ENCODE data around the gene TBC1D16. TPM values are rescaled to one million over a fixed set of nuclear protein-coding genes. Genes with fewer than 3 reads are reported as not detected.

TBC1D16 gene
- total RNA-seq, 1 experiment from 2014 or later = 85.8 TPM

DNA sequence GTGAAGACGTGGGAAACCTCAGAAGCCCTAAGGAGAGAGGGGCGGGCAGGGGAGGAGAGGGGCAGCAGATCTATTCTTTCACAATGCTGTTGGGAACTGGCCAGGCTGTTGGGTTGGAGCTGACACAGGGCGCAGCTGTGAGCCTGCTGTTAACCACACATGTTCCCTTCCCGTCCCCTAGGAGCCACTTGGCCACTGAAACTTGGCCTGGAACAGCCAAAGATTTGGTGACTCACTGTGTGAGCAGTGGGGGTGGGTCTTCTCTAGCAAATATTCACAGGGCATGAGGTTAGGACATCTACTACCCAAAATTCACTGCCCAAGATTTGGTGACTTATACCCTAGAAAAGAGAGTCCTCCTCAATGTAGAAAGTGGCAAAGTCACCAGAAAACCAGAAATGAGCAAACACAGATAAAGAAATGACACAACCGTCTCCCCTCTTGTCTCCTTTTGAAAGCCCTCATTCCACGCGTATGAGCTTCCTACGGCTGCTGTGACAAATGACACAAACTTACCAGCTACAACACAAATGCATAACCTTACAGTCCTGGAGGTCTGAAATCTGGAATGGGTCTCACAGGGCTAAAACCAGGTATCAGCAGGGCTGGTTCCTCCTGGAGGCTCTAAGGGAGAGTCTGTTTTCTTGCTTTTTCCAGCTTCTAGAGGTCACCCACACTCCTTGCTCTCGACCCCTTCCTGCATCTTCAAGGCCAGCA, 6.3 kb downstream of the TBC1D16 start:
- H2BK12ac ChIP-seq (ENCODE audit: insufficient read length, low read depth, low read length) = no peak overlapping the region
- H4K91ac ChIP-seq (ENCODE audit: insufficient read length, low read depth, low read length) = no peak overlapping the region
- Mint-ChIP-seq H3K4me1 (peaks cover 40 to 45% of the 10 kb centered on the region in 2 experiments), H3K4me3 (no peak overlapping the region), H3K27ac (peak overlapping the region; percentile 1 to 77 (median 35); a peak in 4 of 7 replicates), H3K36me3 (ENCODE audit: insufficient read depth in 1 of 3, low read depth in 3 of 3) (peaks cover 3 to 15% (median 7%) of the 10 kb centered on the region in 3 experiments; a peak in 5 of 7 replicates), H3K27me3 (ENCODE audit: low read depth) (no peaks in the 10 kb centered on the region), H3K9me3 (peaks cover 0 to 2% of the 10 kb centered on the region in 2 experiments; a peak in 1 of 5 replicates)
- no peak overlapping the region for H4K8ac ChIP-seq (replicated peaks; ENCODE audit: insufficient read length, low read depth, low read length)
- H3K4me1 ChIP-seq (ENCODE audit: insufficient read depth, low read length) = peaks cover 3% of the 10 kb centered on the region; the same call in 1 of the 2 replicates
- no peak overlapping the region for H3K27ac ChIP-seq (ENCODE audit: insufficient read length, low read depth, low read length)
- no peak overlapping the region for H3K18ac ChIP-seq (ENCODE audit: insufficient read length, low read depth, low read length)
- TF ChIP-seq CTCF (conservative IDR thresholded peaks at IDR 0.05) = no peak
- H3K79me1 ChIP-seq (ENCODE audit: insufficient read depth, low read depth, low read length, poor library complexity, severe bottlenecking) = peaks cover 7% of the 10 kb centered on the region
- no peak overlapping the region for H2AK5ac ChIP-seq (ENCODE audit: insufficient read length, low read length)
- H3K79me2 ChIP-seq (ENCODE audit: insufficient read depth, low read length) = peaks cover 48% of the 10 kb centered on the region; the same call in 1 of the 2 replicates
- H2BK5ac ChIP-seq (ENCODE audit: insufficient read length, low read length) = no peak overlapping the region
- no peak overlapping the region for H2BK120ac ChIP-seq (ENCODE audit: low read depth, low read length, poor library complexity, severe bottlenecking)
- H4K5ac ChIP-seq (ENCODE audit: insufficient read length, low read depth, low read length) = no peak overlapping the region
- no peaks in the 10 kb centered on the region for H3K9me3 ChIP-seq (ENCODE audit: control insufficient read depth, low read depth, low read length)
- H3T11ph ChIP-seq (ENCODE audit: low read length) = no peak overlapping the region
- H2BK20ac ChIP-seq (ENCODE audit: low read depth, low read length, poor library complexity, severe bottlenecking) = no peak overlapping the region
- no peak overlapping the region for H3K14ac ChIP-seq (ENCODE audit: insufficient read depth, low read length)
- H2AFZ ChIP-seq (ENCODE audit: low read length) = no peak overlapping the region
- no peak overlapping the region for H3K9ac ChIP-seq (ENCODE audit: extremely low read depth, insufficient read length, low read length)
- H3K4me2 ChIP-seq (ENCODE audit: insufficient read depth, insufficient read length, low read length) = no peak overlapping the region
- H3K23me2 ChIP-seq (ENCODE audit: insufficient read length, low read depth, low read length, poor library complexity, severe bottlenecking) = no peaks in the 10 kb centered on the region
- H4K20me1 ChIP-seq (ENCODE audit: control insufficient read depth, insufficient read depth, insufficient read length) = peaks cover 6% of the 10 kb centered on the region
- H3K23ac ChIP-seq (ENCODE audit: insufficient read length, low read depth, low read length) = no peak overlapping the region
- no peak overlapping the region for H2BK15ac ChIP-seq (ENCODE audit: low read depth, low read length)
- WGBS (ENCODE audit: extremely low coverage, insufficient read length, low lambda C conversion rate) = no CpG with 5 or more reads among the region's 9 CpGs
- H3K4ac ChIP-seq (ENCODE audit: low read depth, low read length) = no peak overlapping the region
- no peak for DNase-seq
- no peak overlapping the region for H3K56ac ChIP-seq (ENCODE audit: insufficient read length, low read depth, low read length)
- no peaks in the 10 kb centered on the region for H3K27me3 ChIP-seq (ENCODE audit: insufficient read depth, low read length)
